ENCODE measurements around the gene TRMT1.
A peak's percentile ranks its signal among the peaks of the same experiment; 100 is the strongest.

The TRMT1 gene

GRCh38 chr19:13101590-13102415 is 14.7 kb downstream of the TRMT1 start:
- DNase-seq: no peak

DNA sequence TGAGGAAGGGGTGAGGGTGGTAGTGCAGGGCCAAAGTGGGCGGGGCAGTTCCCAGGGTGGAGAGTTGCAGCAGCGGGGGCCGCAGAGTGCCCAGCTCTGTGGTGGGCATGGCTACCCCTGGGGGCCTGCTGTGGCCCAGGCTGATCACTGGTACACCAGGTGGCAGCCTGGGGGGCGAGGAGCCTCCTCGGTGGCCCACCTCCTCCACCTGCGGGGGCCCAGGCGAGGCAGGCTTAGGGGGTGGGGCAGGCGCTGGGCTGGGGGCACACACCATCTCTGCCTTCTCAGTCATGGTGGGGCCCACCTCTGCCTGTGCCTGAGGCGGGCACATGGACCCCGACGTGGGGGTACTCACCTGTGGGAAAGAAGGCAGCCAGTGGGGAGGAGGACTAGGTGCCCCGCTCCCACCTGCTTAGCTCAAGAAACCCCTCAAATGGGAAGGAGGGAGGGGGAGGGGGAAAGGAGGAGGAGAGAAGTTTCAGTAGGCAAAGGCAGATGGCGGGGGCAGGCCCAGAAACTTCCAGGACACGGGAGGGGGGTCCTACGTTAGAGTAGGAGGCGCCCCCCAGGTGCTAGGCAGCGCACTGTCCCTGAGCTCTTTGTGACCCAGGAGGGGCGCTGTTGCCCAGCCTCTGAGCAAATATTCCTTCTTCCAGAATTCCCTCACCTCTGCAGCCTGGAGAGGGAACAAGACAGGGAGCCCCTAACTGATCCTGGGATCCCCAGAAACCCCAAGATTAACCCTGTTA is 15.5 kb downstream of the TRMT1 start:
- DNase-seq: no peak

DNA sequence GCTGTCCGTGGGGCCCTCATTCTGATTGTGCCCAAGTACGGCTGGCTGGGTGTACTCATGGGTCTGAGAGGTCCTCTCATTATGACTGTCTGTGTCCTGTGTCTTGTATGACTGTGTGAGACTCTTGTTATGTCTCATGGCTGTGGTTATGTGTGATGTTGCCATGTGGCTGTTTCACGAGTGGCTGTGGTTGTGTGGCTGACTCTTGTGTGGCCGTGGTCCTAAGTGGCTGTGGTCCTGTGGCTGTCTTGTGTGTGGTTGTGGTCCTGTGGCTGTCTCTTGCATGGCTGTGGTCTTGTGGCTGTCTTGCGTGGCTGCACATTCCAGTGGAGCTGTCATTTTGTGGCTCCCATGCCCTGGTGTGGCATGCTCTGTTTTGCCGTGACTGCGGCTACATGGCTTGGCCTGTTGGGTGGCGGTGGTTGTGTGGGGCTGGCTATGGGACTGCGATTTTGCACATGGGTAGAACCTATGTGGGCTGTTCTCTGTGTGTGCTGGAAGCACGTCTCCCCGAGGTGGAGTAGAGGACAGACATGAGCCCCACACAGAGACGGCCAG is 16.4 kb downstream of the TRMT1 start:
- DNase-seq: peak; percentile 80

DNA sequence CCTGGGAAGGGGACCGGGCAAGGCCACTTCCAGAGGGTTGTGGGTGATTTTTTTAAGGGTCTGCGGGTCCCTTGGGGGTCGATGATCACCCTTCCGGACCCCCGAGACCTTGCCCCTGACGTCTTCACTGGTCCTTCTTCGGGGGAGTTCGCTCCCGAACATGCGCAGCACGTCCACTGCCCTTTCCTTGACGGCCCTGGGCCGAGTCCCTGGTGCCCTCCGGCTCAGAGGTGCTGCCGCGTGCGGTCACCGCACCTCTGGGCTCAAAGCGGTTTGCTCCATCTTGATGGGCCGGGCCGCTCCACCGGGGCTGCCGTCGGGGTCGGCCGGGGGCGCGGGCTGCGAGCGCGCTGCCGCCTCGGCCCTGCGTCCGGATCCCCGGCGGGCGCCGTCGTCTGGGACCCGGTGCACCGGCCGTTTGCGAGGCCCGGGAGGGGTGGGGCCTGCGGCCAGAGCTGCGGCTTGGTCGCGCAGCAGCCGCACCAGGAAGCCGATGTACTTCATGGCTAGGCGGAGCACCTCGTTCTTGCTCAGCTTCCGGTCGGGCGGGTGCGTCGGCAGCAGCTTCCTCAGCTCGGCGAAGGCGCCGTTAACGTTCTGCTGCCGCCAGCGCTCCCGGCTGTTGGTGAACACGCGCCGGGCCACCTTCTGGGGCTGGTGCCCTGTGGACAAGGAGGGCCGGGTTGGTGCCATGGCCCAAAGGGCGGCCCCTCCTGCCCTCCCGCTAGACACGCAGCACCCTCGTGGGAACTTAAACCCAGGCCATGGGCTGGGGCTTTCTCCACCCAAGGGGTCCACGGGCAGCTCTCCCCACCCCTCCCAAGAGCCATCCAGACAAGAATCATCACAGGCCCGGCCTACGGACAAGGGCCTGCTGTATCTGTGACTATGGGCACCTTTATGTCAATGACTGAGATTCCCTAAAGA is 17.2 kb downstream of the TRMT1 start:
- peak; percentile 83 for DNase-seq

- DNase-seq: peak; percentile 34
Observed at GRCh38 chr19:13098277-13099072, 18.1 kb downstream of the TRMT1 start.

DNA sequence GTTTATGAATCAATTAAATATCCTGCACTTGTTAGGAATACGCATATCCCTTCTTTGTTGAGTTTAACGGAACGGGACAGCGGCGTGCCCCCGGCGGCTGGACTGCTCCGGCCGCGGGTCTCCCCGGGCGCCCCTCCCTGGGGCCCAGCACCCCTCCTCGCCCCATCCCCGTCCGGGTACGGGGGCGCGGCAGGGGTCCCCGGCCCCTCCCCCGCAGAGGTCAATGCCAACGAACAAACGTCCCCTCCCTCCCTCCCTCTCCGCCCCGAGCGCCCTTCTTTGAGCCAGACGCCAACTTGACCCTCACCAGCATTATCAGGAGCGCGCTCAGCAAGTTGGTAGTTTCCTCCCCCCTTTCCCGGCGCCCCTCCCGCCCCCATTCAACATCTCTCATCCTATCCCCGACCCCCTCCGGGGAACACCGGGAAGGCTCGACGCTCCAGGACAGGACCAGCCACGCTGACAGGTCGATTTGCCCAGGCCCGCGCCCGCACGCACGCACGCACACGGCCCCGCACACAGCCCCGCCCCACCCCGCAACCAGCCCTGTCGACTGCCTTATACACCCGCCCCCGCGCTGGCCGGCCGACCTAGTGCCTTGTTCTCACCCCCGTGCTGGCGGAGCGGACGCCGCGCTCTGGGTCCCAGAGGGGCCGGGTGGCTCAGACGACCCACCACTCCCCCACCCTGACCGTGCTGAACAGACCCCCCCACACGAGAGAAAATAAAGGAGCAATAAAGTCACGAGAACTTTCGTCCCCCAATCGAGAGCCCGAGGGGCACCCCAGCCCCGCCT is 18.9 kb downstream of the TRMT1 start:
- DNase-seq: peak; percentile 42

DNA sequence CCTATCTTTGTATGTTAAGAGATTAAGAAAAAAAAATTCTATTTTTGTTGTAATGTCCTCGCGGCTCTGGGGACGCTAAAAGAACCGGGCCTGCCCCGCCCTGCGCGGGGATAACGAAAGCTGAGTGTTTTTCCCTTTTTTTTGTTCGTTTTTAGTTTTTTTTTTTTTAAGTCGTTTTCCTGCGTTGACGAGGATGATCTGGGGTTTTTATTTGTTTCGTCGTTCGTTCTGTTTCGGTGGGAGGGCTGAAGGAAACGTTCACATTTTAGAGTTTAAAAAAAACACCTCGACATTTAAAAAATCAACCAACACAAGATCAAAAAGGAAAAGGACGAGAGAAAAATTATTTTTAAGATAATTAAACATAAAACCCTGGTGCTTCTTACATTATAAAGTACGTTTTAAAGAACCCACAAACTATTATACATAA is 19.5 kb downstream of the TRMT1 start:
- DNase-seq: no peak

DNA sequence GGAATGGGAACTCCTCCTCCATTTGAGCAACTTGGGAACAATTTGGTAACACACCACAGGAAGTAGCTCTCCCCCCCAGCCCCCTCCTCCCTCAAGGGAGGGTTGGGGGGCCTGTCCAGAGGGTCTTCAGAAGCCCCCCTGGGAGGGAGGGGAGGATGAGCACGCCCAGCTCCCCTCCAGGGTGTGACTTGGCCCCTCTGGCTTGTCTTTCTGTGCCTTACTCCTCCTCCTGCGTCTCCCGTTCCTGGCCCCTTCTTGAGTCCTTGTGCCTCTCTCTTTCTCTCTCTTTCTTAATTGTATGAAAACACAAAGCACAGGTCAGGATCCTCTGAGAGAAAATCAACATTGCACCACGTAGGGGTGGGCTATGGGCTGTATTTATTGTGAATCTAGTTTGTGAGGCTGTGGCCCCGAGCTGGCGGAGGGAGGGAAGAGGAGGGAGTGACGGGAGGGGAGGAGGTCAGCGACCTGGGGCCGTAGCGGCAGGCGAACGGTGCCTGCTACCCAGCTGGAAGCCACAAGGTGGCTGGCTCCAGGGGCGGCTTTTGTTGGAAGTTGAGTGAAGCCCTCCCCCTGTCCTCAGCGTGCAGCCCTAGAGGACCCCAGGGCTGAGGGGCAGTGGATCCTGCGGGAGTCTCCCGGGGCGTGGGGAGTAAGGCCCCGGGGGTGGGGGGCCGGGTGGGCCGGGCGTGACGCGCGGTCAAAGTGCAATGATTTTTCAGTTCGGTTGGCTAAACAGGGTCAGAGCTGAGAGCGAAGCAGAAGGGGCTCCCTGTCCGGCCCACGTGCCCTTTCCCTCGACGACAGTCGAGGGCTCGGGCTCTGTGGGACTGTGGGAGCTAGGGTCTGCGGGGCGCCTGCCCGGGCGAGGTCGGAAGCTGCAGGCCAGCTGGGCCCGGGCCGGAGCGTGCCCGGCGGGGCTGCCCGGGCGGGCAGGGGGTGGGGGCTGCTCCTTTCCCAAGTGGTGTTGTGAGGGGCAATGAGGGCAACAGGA is 20.3 kb downstream of the TRMT1 start:
- peak; percentile 44 for DNase-seq

DNA sequence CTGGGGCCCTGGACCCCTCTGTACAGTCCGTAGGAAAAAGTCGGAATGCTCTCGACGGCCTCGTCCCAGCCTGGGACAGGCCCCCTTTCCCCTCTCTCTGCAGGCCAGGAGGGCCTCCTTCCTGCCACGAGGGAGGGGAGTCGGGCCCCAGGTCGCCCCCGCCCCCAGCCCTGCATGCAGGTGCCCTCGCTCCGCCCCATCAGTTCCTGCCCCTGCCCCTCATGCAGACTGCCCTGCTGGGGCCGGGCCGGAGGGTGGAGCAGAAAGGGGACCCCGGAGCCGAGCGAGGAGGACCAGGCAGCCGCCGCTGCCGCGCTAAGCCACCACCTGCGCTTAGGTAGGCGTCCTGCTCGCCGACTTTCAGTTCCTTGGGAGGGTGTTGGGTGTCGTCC is 21.2 kb downstream of the TRMT1 start:
- no peak for DNase-seq

- DNase-seq: no peak
Observed at GRCh38 chr19:13094771-13095392, 21.7 kb downstream of the TRMT1 start.

DNA sequence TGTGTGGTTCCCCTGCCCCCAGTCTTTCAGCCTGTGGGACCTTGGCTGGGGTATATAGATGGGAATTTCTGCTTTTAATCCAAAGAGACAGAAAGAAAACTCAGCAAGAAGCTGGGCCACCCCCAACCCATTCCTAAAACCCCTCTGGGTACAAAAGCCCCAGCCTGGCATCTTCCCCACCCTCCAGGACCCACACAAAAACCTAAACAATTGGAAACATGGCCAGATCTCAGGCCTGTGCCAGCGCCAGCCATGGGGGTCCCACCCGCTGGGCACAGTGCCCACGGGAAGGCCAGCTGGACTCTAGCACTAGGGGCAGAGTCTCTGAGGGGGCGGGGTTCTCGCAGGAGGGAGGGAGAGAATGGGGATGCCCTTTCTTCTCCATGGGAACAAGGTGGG is 22.4 kb downstream of the TRMT1 start:
- DNase-seq: no peak

DNA sequence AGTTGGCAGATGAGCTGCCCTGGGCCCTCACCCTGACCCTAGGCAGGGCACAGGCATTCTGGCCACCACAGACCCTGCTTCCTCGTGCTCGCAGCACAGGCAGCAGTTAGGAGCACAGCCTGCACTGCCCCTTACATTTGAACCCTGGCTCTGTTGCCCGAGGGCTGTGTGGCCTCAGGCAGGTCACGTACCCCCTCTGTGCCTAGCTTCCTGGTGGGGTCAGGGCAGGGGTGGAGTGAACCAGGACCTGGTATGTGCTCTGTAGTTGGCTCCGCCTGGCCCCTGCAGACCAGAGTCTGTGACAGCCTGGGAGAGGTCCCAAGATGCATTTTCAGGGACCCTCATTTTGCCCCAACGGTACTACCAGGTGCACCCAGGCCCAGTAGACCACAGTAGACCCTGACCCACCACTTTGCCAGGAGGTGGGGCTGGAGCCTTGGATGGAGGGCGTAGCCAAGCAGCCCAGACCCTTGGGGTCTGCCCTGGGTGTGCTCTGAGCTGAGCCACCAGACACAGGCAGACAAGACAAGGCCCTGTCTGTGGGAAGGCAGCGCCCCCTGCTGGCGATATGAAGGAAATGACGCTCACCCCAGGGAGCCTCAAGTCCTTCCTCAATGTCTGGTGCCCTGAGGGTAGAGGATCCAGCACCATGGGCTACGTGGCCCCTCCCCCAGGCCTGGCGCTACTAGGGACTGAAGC is 23.0 kb downstream of the TRMT1 start:
- DNase-seq: peak; percentile 87

- no peak for DNase-seq
Observed at GRCh38 chr19:13092606-13093235, 23.8 kb downstream of the TRMT1 start.

GRCh38 chr19:13092158-13092543 is 24.4 kb downstream of the TRMT1 start:
- DNase-seq: no peak

DNA sequence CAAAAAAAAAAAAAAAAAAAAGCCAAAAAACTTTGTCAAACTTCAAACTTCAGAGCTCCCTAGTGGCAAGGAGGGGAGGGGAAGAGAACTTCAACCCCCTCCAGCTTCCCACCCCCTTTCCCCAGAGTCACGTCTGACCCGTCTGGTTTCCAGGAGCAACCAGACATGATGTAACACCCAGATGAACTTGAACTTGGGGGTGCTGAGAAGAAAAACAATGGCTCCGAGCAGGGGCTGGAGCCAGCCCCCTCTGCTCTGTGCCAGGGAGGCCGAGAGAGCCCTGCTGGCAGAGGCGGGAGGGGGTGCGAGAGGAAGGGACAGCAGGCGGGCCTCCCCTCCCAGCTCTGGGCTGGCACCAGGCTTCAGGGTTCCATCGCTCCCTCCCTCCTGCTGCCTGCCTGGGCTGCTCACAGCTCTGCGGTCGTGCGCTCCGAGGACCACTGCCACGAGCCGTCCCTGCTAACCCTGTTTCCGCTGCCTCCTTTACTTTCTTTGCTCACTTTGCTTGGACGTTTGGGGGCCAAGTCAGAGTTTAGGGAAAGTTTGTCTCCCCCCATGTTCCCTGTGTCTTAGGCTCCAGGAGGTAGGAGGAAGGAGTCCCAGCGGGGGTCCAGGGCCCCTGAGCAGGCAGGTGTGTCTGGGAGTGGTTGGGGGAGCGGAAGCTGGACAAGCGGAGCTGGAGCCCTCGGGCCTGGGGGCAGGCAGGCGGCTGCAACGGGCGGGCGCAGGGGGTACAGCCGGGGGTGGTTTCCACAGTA is 25.0 kb downstream of the TRMT1 start:
- DNase-seq: no peak

- no peak for DNase-seq
Observed at GRCh38 chr19:13090511-13091231, 25.9 kb downstream of the TRMT1 start.

All from activated CD4-positive, alpha-beta T cell treated with anti-CD3 and anti-CD28 coated beads for 48 hours (primary cell).